Measurements from ENCODE around the gene RBP2.
"Not testable (repeated sequence)": the region's sequence is repeated elsewhere in the genome, so short reads cannot be mapped to it uniquely, and the experiment has no call there.

Gene RBP2

DNA sequence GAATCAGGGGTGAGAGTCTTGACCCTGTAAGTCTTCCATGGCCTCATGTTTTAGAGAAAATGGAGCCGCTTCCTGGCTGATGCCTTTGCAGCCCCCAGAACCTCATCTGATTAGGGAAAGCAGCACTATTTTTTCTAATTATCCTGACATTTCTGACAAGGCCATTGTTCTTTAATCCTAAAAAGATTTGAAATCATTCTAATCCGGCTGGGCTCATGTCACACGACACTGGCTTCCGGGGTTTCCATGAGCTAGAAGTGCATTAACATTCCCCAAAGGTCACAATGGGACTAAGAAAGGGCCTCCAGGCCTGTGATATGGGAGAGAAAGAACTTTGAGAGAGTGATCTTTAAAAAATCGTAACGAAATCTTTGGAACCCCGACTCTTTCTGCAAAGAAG is 33.1 kb downstream of the RBP2 start:
- no peak for DNase-seq (ENCODE audit: low read depth)

DNA sequence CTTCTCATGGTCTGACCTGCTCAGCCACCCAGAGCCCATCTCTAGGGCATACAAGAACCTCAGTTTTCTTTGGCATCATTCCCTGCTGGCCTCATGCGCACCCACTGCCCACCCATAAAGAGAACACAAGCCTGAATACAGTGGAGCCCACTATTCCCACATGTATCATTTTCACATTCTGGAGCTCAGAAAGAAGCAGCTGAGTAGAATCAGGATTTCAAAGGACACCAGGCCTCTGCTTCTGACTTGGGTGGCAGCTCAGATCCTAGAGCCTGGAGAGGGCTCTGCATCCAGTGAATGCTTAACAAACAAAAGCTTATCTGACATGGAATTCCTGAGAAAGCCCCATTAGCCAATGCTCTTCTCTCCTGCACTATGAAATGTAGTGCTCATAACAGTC is 34.7 kb downstream of the RBP2 start:
- DNase-seq (ENCODE audit: low read depth) = no peak

DNA sequence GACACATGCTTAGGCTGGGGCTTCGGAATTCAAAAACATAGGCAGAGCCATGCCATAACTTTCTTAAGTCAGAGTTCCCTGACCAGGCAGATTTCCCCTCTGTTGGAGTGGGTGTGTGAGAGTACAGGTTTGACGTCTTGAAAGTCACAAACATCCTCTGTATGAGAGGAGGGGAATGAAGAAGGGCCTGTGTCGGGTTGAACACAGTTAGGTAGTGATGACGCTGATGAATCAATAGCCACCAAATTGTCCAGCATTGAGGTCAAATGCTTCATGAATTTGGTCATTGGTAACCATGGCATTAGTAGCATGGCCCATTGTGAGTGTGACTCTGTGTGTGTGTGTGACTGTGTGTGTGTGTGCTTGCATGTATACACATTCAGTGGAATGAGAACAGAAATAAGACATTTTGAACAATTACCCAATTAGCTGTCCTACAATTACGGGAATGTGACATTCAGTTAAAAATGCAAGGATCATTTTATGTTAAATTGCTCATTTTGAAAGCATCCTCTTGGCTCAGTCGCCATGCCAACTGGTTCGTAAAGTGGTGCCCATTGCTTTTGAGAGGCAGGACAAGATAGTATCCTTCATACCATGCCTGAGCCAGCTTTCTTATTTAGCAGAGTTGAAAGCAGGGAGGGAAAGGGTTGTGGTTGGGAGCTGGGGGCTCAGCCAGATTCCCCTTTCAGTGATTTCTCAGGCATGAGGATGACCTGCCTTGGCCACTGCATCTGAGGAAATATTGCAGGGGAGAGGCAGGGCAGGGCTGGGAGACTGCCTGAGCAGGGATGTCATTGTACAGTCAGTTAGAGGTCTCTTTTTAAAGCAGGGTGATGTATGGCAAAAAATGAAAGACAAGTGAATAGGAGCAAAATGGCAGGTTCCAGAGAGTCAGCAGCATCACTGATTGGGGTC is 35.4 kb downstream of the RBP2 start:
- no peak for DNase-seq (ENCODE audit: low read depth)

DNA sequence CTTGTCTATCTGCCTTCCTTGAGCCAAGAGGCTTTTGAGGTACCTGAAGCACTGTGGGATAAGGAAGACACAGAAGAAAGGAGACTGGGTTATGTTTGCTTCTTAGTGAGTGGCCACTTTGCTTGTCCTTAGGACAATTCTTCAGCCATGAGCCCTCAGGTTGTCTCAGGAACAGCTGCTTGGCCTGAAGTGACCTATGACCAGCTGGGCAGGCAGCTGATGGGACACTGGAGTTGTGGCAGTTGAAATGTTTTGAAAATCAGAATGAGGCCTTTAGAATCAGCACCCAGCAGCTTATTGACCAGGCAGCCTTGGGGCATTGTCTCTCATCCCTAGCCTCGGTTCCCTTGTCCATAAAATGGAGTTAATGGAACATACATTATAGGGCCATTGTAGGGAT is 37.0 kb downstream of the RBP2 start:
- DNase-seq (ENCODE audit: low read depth) = no peak

DNA sequence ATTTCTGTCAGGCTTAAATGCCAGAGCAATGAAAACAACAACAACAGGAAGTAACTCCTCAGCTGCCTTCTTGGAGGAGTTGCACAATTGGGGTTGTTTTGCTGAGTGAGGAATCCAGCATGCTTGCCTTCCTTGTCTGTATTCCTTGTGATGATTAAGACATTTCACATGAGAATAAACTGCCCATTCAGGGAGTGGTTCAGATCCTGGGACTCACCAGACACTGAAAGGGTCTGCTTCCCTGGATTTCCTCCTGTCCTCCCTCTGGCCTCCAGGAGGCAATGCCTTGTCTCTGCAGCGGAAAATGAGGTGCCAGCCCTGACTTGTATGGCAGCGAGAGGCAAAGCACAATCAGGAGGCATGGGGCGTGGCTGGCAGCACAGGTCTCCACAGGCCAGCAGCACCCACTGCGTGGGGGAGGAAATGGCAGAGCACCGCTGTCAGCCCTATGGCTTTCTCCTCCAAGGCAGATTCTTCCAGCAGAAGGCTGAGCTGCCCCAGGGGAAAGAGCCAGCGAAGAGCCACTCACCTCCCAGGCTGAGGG is 41.5 kb downstream of the RBP2 start:
- DNase-seq (ENCODE audit: low read depth) = peak; percentile 56

DNA sequence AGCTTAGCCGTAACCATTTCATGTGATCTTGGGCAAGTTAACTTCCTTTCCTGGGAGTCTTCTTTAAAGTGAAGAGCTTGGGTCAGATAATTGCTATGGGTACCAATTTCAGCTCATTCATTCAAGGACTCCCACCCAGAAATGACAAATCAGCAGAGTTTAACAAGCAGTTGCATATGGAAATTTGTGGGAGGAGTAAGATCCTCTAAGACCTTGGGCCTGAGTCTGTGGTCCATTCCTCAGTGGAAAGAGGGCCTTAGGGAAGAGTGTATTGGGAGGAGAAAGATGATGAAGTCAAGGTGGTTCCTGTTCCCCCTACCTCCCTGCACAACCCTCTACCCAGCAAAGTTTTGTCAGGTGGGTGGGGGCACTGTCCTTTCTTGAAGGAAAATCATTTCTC is 42.1 kb downstream of the RBP2 start:
- DNase-seq (ENCODE audit: low read depth) = no peak

DNA sequence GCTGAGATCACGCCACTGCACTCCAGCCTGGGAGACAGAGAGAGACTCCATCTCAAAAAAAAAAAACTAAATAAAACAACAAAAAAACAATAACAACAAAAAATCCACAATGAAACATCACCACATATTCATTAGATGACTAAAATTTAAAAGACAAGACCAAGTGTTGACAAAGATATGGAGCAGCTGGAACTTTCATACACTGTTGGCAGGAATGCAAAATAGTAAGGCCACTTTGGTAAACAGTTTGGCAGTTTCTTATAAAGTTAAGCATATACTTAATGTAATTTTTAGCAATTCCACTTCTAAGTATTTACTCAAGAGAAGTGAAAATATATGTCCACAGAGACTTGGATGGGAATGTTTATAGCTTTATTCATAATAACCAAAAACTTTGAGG is 43.2 kb downstream of the RBP2 start:
- DNase-seq (ENCODE audit: low read depth) = no peak

DNA sequence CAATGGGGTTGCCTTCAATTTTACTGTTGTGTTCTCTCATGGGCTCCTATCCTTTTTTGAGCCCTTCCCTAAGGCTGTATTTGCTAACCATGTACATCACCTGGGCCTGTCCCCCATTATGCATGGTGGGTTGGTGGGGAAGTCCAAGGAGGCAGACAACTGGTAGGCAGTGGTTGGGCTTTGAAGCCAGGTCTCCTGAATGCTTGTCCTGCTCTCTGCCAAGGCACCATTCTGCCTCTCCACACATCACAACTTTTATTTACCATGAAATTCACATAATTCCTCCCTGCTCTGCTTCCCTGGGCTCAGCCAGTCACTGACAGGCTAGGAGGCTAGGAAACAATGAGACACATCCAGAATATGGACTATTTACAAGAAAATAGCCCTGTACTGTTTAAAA is 45.8 kb downstream of the RBP2 start:
- no peak for DNase-seq (ENCODE audit: low read depth)

DNA sequence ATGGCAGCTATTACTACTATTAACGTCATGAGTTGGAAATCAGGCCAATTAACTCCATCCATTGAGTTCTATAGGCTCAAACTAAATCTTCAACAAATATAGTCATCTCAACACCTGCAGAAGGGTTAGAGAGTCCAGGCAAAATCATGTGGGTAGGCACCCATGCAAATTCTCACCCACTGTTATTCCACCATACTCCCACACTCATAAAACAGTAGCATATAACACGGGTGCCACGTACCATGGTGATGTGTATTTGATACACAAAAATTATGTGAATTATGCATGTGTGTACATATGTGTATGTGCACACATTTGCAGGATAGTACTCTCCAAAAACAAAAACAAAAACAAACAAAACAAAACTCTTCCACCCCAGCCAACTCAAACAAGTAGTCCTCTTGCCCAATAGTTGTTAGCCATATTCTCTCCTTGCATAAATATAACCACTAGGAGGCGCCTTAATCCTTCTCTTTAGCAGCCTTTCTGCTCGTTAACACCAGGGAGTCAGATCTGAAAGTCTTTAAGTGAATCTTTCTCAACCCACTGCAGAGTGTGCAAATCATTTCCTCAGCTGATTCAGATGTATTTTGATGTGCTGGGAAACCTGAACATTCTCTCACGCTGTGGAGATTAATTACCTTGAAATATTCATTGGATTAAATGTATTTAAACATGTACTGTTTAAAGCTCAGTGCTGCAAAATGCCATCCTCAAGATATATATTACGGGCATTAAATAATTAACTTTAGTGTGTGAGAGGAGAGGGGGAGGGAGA is 48.8 kb downstream of the RBP2 start:
- peak; percentile 72 for DNase-seq (ENCODE audit: low read depth)

DNA sequence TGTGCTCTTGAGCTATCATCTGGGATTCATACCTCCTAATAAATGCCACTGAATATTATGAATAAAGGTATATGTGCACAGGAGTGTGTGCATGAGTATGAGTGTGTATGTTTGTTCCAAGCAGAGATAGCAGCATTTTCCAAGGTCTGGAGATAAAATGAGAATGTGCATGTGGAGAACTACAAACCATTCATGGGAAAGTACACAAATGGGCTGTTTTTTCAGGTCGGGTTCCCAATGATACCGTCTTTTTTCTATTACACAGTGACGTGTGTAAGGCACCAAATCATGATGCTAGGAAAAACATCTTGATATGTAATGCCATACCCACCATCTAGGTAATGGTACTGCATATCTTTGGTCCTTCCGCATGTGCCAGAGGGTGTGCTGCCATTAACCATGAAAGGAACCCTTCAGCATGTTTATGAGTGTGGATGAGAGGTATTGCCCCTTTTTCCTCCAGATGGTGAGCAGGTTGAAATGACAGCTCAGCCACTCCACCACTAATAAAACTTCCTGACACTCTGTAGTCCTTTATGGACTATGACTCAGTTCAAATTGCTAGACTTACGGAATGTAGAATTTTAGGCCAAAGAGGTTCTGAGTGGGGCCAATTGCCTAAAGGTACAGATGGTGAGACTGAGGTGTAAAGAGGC is 50.4 kb downstream of the RBP2 start:
- DNase-seq (ENCODE audit: low read depth) = no peak

DNA sequence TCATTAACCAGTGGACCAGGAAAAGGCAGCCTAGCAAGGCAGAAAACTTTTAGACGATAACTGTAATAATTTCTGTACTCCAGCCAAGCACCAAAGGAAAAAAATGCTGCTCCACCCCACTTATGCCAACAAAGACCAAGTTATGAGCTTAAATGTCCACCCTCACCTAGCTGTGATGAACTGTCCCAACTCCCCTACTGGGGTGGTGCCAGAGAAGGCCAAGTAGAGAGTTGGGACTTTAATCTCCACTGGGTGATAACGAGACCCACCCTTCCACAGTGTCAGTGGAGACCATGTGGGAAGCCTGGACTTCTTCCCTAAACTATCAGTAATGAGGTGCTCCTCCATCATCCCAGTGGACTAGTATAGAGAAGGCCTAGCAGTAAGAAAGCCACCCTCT is 53.1 kb downstream of the RBP2 start:
- no peak for DNase-seq (ENCODE audit: low read depth)

DNA sequence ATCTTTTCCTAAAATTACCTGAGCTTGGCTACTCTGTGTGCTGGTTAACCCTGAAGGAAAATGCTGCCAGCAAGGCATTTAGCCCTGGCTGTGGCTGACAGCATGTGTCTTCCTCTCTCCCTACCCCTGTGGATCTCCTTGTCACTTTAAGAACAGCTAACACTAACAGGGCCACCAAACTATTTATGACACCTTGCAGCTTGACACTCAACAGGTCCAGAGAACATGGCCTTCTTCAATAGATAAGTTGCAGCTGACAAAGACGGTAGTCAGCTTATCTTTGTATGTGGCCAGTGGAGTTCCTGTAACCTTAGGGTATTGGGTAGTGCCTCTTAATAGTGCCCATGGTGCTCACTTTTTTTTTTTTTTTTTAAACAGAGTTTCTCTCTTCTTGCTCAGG is 54.9 kb downstream of the RBP2 start:
- DNase-seq (ENCODE audit: low read depth) = no peak

DNA sequence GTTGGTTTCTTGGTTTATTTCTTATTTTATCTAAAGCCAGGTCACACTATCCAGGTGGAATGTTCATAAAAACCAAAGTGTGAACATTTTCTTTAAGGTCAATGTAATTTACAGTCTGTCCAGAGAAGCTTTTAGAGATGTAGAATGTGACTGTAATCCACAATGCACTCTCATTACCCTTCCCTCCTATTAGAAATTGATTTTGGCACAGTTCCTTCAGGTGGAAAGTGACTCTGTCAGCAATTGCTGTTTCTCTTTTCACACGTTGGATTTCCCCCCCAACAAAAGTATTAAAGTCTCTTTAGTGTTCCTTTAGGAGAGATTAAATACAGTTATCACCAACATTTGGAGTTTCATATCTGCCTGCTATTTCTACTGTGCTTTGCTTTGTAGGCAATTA is 55.3 kb downstream of the RBP2 start:
- DNase-seq (ENCODE audit: low read depth) = no peak

DNA sequence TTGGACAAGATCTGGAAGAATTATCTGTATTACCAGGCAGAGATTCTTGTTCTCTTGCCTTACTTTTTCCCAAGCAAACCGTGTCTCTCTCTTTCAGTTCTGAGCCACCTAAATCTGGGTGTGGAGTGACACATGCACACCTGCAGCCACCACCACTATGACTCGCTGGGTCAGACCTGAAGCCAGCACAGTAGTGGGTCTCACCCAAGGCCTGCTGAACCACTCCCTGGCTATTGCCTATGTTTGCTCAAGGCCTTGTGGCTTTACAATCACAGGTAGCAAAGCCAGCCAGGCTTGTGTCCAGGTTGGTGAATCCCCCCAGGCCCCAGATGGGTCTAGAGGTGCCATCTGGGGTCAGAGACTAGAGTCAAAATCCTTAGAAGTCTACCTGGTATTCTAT is 58.2 kb downstream of the RBP2 start:
- DNase-seq (ENCODE audit: low read depth) = no peak

DNA sequence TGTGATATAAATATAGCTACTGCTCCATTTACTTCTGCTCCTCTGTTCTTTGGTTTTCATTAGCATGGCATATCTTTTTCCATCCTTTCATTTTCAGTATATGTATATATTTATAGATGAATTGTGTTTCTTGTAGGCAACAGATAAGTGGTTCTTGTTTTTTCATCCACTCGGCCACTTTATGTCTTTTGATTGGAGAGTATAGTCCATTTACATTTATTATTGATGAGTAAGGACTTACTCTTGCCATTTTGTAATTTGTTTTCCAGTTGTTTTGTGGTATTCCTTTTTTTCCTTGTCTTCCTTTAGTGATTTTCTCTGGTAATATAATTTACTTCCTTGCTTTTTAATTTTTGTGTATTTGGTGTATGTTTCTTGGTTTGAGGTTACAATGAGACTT is 60.0 kb downstream of the RBP2 start:
- DNase-seq (ENCODE audit: low read depth) = no peak

DNA sequence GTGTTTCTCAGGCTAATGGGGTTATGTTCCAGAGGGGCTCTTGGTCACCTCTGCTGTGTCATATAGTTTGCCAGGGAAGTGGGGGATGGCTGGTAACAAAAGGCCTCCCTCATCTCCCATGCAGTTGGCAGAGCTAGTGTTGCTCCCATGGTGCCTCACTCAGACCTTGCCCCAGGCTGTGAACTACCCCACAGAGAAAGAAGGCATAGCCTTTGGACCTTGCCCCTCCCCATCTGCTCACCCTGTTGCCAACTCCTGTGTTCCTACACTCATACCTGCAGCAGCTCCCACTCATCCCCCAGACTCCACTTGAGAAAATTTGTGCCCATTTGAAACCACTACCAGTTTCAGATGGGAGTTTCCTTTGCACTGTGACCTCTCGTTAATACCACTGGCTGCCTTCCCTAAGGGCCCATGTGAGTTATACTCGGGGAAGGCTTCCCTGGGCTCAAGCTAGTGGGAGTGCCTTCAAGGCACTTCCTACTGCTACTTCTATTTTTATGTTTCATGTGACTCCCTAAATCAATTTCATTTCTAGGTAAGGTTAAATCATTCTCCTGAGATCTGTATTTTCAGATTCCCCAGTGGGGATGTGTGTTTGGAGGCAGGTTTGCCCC is 61.6 kb downstream of the RBP2 start:
- no peak for DNase-seq (ENCODE audit: low read depth)

DNA sequence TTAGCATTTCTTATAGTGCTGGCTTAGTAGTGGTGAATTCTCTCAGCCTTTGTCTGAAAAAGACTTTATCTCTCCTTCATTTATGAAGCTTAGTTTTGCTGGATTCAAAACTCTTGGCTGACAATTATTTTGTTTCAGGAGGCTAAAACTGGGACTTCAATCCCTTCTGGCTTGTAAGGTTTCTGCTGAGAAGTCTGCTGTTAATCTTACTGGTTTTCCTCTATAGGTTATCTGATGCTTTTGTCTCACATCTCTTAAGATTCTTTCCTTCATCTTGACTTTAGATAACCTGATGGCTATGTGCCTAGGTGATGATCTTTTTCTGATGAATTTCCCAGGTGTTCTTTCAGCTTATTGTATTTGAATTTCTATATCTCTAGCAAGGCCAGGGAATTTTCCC is 63.4 kb downstream of the RBP2 start:
- not testable (repeated sequence) for DNase-seq (ENCODE audit: low read depth)
